GM21619 (cell line): ENCODE data around the gene ADK.
"Not testable (repeated sequence)": the region's sequence is repeated elsewhere in the genome, so short reads cannot be mapped to it uniquely, and the experiment has no call there.

Experiments used
- ATAC-seq: cut with Tn5 transposase; IDR thresholded peaks from one replicate; pipeline ENCODE4 v1.9.1; 2021; ENCODE audit not compliant: unreplicated experiment

Gene ADK

GRCh38 chr10:74150990-74151878 is at the start of gene ADK:
Gene ADK, plus strand, starts transcription at chr10:74151221. Its CDS starts 58 bp downstream, at chr10:74151279.
- peak; percentile 74 for ATAC-seq

- ATAC-seq, result no peak
Measured at GRCh38 chr10:74103560-74104258, 47.3 kb upstream of the ADK start.

- ATAC-seq, result no peak
Measured at GRCh38 chr10:74104480-74104879, 46.5 kb upstream of the ADK start.

GRCh38 chr10:74104996-74105395 is 46.0 kb upstream of the ADK start:
- no peak for ATAC-seq

- no peak for ATAC-seq
Measured at GRCh38 chr10:74107391-74107790, 43.6 kb upstream of the ADK start.

GRCh38 chr10:74109452-74109851 is 41.6 kb upstream of the ADK start:
- ATAC-seq, result no peak

- no peak for ATAC-seq
Measured at GRCh38 chr10:74110120-74110519, 40.9 kb upstream of the ADK start.

- ATAC-seq, result no peak
Measured at GRCh38 chr10:74111799-74112198, 39.2 kb upstream of the ADK start.

- ATAC-seq, result no peak
Measured at GRCh38 chr10:74113546-74113945, 37.5 kb upstream of the ADK start.

- ATAC-seq, result no peak
Measured at GRCh38 chr10:74114041-74114448, 37.0 kb upstream of the ADK start.

GRCh38 chr10:74117738-74118137 is 33.3 kb upstream of the ADK start:
- ATAC-seq, result no peak

- ATAC-seq, result no peak
Measured at GRCh38 chr10:74118804-74119203, 32.2 kb upstream of the ADK start.

GRCh38 chr10:74120911-74121310 is 30.1 kb upstream of the ADK start:
- ATAC-seq, result no peak

GRCh38 chr10:74121368-74121767 is 29.7 kb upstream of the ADK start:
- ATAC-seq, result no peak

- ATAC-seq, result no peak
Measured at GRCh38 chr10:74122060-74122459, 29.0 kb upstream of the ADK start.

- ATAC-seq, result no peak
Measured at GRCh38 chr10:74123081-74123480, 27.9 kb upstream of the ADK start.

GRCh38 chr10:74133923-74134820 is 16.8 kb upstream of the ADK start:
- ATAC-seq, result no peak

- no peak for ATAC-seq
Measured at GRCh38 chr10:74135452-74135851, 15.6 kb upstream of the ADK start.

- ATAC-seq, result no peak
Measured at GRCh38 chr10:74137992-74138391, 13.0 kb upstream of the ADK start.

- ATAC-seq, result not testable (repeated sequence)
Measured at GRCh38 chr10:74138596-74138995, 12.4 kb upstream of the ADK start.

- no peak for ATAC-seq
Measured at GRCh38 chr10:74139981-74140380, 11.0 kb upstream of the ADK start.
